GM20000 (cell line): ENCODE results near the gene MUC5B.

ENCODE experiments used
- DNase-seq: peaks from one replicate; pipeline ENCODE4 v3.0.0; 2012; ENCODE audit warnings: low spot score
- CTCF ChIP-seq: IDR thresholded peaks from 2 replicates; pipeline ENCODE4 v1.5.1; 2012; ENCODE audit warnings: mild to moderate bottlenecking, control low read depth; ENCODE audit errors: extremely low read depth, missing control alignments

Gene MUC5B

GRCh38 chr11:1257916-1258315 lies 35.0 kb downstream of the MUC5B start:
- TF ChIP-seq CTCF: no peak
- DNase-seq: no peak

- TF ChIP-seq CTCF: no peak
- no peak for DNase-seq
Observed at GRCh38 chr11:1258401-1259075, 35.7 kb downstream of the MUC5B start.

- TF ChIP-seq CTCF: no peak
- no peak for DNase-seq
Observed at GRCh38 chr11:1259076-1259461, 36.2 kb downstream of the MUC5B start.

- TF ChIP-seq CTCF: no peak
- DNase-seq: no peak
Observed at GRCh38 chr11:1259561-1259960, 36.7 kb downstream of the MUC5B start.

- peak; percentile 68 for DNase-seq
- TF ChIP-seq CTCF: no peak
Observed at GRCh38 chr11:1260023-1260501, 37.2 kb downstream of the MUC5B start.

GRCh38 chr11:1260620-1261019 lies 37.8 kb downstream of the MUC5B start:
- no peak for TF ChIP-seq CTCF
- no peak for DNase-seq

- no peak for TF ChIP-seq CTCF
- DNase-seq: no peak
Observed at GRCh38 chr11:1261241-1262071, 38.6 kb downstream of the MUC5B start.
